ENCODE data around the gene SLC25A36.
"Not testable (repeated sequence)": the region's sequence is repeated elsewhere in the genome, so short reads cannot be mapped to it uniquely, and the experiment has no call there.

Gene SLC25A36

DNA sequence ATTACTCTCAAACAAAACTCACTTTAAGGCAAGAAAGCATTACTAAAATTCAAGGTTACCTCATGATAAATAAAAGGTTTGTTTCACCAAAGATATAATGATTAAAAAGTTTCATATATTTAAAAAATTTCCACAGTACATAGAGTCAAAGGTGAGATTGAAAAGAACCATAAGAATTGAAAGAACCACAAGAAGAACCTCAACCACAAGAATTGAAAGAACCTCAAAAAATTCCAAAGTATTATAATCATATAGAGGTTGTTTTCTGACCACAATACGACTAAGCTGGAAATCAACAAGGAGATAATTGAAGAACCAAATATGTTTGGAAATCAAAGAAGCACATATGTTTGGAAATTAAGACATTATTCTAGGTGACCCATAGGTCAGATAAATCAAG lies 52.7 kb downstream of the SLC25A36 start:
- no peak for DNase-seq (ENCODE audit: low read depth)

DNA sequence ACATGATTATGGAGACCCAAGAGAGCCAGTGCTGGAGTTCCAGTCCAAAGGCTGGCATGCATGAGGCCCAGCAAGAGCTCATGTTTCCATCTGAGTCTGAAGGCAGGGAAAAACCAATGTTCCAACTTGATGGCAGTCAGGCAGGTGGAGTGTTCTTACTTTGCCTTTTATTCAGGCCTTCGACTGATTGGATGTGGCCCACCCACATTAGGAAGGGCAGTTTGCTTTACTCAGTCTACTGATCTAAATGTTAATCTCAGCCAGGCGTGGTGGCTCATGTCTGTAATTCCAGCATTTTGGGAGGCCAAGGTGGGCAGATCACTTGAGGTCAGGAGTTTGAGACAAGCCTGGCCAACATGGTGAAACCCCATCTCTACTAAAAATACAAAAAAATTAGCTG lies 53.2 kb downstream of the SLC25A36 start:
- DNase-seq (ENCODE audit: low read depth), result not testable (repeated sequence)

DNA sequence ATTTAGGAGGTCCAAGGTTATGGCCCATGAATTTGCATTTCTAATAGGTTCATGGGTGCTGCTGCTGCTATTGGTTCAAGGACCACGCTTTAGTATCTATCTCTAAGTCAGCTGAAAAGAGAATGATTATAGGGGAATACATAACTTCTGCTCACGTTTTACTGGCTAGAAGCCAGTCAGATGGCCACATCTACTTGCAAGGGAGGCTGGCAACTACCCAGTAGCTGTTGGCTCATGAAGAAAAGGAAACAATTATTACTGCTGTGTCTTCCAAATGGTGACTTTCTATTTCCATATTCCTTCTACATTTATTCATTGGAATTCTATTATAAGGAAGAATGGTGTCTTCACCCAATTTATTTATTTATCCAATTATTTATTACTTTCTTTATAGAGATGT lies 54.2 kb downstream of the SLC25A36 start:
- no peak for DNase-seq (ENCODE audit: low read depth)

DNA sequence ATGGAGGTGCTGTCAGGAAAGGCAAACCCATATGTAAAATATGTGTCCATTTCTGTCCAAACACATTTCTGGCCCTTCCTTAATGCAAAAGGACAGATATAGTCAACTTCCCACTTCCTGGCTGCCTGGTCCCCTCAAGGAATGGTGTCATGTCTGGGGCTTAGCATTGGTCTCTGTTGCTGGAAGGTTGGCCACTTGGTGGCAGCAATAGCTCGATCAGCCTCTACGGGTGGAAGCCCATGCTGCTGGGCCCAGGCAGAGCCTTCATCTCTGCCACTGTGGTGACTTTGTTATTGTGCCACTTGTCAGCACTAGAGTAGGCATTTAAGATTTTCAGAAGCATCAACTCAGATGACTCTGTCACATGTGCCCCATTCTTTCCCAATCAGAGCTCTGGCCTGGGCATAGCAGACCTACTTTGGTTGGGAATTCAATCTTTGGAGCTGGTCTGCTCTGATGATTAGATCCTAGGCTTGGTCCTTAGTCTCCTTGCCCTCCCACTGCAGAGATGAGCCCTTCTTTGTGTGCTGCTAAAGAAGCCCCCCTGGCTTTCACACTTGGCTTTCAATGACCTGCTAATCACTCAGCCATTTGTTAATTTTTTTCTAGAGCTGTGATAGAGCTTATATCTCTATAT lies 58.5 kb downstream of the SLC25A36 start:
- peak; percentile 18 for DNase-seq (ENCODE audit: low read depth)

DNA sequence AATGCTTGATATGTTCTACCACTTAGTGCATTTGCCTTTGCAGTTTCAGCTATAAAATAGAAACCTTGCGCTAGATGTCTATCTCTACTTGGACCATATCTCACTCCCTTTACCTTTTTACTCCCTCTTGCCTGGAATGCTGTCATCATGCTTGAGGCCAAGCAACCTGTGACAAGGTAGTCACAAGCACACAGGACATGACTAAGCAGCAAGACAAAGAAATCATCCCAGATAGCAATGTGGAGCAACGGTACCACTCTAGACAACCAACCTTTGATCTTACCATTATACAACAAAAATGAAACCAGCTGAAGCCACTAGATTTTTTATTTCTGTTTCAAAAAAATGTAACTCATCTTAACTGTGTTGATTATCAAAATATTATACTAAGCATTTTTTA lies 59.0 kb downstream of the SLC25A36 start:
- DNase-seq (ENCODE audit: low read depth), result no peak

DNA sequence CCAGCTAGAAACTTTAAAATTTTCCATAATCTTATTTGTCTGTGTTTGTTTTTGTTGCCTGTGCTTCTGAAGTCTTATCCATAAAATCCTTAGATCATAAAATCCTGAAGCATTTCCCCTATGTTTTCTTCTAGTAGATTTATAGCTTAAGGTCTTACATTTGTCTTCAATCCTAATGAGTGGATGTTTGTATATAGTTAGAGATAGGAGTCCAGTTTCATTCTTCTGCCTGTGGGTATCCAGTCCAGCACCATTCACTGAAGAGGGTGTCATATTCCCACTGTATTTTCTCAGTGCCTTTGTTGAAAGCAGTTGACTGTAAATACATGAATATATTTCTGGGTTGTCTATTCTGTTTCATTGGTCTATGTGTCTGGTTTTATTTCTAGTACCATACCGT lies 64.7 kb downstream of the SLC25A36 start:
- no peak for DNase-seq (ENCODE audit: low read depth)

DNA sequence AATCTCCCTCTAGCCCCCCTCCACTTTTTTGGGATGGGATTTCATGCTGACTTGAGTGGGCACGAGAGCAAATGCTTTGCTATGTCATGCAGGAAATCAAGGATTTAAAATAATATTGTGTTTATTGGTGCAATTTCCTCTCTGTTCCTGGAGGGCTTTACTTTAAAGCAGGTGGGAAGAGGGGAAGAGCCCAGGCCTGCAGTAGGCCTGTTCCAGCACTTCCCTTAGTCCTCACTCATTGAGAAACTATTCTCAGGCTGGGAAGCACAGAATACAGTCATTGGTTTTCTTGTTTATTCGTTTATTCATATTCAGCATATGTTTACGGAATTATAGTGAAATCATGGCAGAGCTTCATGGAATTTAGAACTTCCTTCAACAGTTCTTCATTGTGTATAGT lies 67.9 kb downstream of the SLC25A36 start:
- DNase-seq (ENCODE audit: low read depth), result no peak

DNA sequence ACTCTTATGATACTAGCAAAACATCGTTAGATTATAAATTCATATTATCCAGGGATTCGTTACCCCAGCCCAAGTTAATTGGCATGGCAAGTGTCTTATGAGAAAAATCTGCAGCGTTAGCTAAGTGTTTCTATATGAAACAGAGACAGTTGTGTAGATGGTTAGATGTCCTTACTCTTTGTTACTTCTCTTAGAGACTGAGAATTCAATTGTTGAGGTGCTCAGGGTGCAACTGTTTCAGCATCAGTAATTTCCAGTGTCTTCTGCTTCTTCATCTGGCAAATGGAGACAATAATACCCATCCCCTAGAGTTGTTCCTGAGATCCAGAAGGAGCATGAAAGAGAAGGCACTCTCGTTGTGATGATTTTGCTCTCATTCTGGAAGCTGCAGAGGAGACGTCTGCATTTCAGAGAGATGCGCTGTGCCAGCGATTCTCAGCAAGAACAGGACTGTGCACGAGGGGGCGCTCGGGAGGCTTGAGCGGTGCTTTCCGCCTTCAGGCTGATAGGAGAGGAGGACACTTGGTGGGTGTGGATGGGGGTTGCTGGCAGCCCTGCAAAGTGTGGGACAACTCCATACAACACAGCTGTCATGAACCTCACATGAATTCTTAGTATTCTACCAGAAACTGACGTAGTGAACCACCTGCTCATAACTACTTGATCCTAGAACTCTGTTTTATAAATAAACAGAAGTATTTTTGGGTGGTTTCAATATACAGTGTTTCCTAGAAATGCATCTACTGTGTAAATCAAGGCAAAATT lies 69.8 kb downstream of the SLC25A36 start:
- DNase-seq (ENCODE audit: low read depth), result peak; percentile 56

DNA sequence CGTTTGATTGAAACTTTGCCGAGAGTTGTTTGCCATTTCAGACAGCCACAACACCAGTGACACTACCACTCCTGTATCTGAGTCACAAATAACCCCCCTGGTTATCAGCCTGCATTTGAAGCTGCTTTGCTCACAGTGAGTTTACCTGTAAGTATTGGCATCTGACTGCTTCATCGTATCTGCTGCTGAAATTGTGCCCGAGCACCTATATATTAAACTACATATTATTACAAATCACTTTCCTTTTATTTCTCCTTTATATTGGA lies 70.3 kb downstream of the SLC25A36 start:
- no peak for DNase-seq (ENCODE audit: low read depth)

DNA sequence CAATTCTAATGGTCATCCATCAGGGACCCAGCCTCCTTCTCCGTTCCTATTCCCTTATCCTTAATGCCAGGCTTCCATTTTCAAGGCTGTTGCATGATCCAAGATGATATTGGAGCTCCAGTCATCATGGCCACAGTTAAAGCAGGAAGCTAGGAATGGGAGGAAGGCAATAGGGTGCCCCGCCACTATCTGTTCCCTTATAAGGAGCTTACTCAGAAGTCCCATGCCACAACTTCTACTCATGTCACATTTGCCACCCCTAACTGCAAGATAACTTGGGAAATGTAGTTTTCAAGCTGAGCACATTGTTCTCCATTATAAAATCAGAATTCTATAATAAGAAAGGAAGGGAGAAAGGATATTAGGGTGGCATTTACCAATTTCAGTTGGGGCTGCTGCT lies 70.9 kb downstream of the SLC25A36 start:
- DNase-seq (ENCODE audit: low read depth), result no peak

DNA sequence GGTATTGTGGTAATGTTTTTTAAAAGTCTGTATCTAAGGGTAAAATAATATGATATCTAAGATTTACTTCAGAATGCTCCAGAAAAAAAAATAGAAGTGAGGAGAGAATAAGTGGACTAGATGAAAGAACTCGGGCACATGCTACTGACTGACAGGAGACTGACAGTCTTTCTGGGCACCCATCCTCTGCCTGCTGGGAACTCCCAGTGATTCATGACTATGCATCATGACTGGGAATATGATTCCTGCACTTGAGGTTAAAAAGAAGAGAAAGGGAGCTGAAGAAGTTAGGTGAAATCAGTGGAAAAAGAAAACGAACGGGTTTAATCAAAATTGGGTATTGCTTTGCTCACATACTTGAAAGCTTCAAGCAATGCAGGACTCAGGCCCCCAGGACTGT lies 73.8 kb downstream of the SLC25A36 start:
- no peak for DNase-seq (ENCODE audit: low read depth)

DNA sequence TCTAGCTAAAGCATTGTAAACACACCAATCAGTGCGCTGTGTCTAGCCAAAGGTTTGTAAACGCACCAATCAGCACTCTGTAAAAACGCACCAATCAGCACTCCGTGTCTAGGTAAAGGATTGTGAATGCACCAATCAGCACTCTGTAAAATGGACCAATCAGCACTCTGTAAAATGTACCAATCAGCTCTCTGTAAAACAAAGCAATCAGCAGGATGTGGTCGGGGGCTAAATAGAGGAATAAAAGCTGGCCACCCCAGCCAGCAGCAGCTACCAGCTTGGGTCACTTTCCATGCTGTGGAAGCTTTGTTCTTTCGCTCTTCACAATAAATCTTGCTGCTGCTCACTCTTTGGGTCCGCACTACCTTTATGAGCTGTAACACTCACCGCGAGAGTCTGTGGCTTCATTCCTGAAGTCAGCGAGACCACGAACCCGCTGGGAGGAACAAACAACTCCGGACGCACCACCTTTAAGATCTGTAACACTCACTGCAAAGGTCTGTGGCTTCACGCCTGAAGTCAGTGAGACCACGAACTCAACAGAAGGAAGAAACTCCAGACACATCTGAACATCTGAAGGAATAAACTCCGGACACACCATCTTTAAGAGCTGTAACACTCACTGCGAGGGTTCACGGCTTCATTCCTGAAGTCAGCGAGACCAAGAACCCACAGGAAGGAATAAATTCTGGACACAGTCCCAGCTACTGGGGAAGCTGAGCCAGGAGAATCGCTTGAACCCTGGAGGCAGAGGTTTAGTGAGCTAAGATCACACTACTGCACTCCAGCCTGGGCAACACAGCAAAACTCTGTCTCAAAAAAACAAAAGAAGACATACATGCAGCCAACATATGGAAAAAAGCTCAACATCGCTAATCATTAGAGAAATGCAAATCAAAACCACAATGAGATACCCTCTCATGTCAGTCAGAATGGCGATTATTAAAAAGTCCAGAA lies 76.0 kb downstream of the SLC25A36 start:
- DNase-seq (ENCODE audit: low read depth), result not testable (repeated sequence)

DNA sequence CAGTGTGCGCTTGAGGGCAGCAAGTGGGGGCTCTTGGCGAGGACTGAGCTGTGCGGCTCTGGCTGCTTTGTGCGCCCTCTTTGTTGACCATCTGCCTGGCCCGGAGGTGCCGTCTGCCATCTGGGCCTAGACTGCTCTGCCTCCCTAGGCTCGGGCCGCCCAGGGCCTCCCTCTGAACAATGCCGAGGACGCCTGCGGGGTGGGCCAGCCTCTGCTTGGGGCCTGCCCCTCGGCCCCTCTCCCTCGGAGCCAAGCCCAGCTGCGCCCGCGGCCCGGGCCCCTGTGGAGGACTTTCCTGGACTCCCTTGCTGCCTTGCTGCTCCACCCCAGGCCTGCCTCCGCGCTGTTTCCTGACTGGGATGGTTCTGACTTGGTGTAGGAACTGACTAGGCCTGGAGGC lies 77.6 kb downstream of the SLC25A36 start:
- DNase-seq (ENCODE audit: low read depth), result no peak

DNA sequence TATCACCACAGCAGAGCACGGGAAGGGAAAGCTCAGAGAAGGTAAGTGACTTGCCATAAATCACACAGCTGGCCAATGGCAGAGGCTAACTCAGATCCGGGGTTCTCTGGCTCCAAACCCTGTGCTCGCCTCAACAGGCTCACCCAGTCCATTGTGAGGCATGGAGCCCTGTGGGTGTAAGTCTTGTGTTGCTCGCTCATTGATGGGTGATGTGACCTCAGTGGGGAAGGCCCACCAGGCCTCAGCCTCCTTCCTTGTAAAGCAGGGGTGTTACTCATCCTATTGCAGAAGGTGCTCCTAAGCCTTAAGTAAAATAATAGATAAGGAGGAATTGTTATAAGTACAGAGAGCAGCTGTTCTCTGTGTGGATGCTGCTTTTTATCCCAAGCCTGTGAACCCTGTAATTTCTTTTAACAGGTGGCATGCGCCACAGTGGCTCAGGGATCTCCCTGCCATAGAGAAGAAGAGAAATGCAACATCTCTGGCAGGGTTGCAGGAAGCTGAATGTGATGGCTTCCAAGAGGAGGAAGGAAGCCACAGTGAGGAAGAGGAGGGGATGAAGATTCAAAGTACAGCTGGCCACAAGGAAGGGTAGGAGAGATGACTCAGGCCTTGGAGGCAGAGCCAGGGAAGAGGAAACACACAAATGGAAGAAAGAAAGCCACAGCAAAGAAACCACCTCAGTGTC lies 78.7 kb downstream of the SLC25A36 start:
- DNase-seq (ENCODE audit: low read depth), result no peak

DNA sequence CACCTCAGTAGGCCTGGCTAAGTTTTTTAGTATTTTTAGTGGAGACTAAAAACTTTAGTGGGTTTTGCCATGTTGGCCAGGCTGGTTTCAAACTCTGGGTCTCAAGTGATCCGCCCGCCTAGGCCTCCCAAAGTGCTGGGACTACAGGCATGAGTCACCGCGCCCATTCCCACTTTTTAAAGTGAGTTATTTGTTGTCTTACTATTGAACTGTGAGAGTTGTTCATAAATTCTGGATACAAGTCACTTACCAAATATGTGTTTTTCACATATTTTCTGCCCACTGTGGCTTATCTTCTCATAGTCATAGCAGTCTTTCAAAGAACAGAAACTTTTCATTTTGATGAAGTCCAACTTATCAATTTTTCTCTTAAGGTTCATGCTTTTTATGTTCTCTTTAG lies 79.6 kb downstream of the SLC25A36 start:
- DNase-seq (ENCODE audit: low read depth), result no peak

Measured in T follicular helper cell (primary cell).